NOMO-1 treated with DMSO at 0.1 percent for 48 hours (cell line): ENCODE data around the gene SUGT1.
"Not testable (repeated sequence)": the region's sequence is repeated elsewhere in the genome, so short reads cannot be mapped to it uniquely, and the experiment has no call there.

Source experiments
- DNase-seq: peaks from one replicate; lab custom pipeline; 2025; ENCODE audit not compliant: unreplicated experiment; lab: John Stamatoyannopoulos, UW

SUGT1 gene

DNA sequence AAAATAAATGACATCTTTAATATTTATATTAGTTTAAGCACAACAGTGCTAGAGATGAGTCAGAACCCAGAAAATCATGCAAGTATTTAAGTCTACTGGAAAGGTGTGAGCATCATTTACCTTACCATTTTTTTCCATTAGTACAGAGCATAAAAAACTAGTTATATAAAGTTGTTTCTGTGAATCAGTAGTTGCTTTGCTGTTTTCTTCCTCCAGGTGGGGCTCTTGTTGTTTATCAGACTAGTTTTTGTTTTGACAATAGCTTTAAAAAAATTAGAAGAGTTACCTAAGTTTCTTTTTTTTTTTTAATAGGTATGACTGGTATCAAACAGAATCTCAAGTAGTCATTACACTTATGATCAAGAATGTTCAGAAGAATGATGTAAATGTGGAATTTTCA, 12.7 kb downstream of the SUGT1 start:
- DNase-seq = no peak

DNA sequence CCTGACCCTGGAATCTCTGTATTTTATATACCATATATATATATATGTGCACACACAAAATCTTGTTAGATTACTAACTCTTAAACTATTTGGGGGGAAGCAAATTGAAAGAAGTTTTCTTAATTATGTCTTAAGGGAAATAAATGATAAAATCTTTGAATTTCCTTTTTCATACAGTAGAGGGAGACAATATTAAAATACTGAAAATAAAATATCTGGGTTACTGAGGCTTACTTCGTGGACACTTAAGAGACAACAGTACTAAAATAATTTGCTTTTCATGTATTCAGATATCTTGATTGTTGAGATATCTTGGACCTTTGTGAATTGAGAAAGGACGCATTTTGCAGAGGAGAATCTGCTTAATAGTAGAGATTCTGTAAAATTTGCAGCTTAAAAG, 17.0 kb downstream of the SUGT1 start:
- DNase-seq = no peak

DNA sequence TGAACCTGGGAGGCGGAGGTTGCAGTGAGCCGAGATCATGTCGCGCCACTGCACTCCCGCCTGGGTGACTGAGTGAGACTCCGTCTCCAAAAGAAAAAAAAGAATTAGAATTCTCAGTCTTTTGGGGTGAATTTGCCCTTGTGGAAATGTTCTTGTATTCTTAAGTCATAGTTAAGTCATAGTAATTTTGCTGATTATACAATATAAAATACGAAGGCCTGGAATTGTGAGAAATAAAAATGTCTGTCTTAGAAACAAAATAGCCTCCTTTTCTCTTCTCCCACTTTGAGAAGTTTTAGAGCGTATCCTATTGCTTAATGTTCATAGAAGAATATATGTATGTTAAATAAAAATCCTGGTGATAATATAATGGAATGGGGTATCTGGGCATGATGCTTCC, 18.1 kb downstream of the SUGT1 start:
- no peak for DNase-seq

GRCh38 chr13:52673465-52673864, 20.8 kb downstream of the SUGT1 start:
- no peak for DNase-seq

- DNase-seq = no peak
These were observed 25.2 kb downstream of the SUGT1 start for GRCh38 chr13:52677823-52678222.

DNA sequence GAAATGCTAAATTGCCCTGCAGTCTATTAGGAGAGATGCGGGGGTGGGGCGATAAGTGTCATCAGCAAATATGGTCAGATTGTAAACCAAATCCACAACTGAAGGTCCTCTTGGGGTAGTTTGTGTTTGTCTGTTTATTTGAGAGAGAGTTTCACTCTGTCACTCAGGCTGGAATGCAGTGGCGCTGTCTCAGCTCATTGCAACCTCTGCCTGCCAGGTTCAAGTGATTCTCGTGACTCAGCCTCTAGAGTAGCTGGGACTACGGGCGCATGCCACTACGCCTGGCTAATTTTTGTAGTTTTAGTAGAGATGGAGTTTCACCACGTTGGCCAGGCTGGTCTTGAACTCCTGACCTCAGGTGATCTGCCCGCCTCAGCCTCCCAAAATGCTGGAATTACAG, 33.2 kb downstream of the SUGT1 start:
- not testable (repeated sequence) for DNase-seq

DNA sequence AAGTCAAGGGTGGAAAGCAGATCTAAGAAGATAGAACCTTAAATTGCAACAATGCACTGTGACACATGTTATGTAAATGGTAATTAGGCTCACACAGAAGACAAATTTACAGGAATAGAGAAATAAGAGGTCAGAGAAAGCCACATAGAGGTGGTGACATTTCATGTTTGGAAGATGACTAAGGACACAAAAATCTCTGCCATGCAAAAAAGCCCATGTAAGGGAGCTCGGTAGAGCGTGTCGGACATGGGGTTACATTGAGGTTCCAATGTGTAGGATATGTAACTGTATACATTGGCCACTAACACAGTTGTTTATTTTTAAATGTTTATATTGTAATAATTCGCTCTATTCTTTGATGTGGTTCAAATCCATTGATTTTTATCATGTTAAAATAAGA, 33.7 kb downstream of the SUGT1 start:
- no peak for DNase-seq

GRCh38 chr13:52695856-52696255, 43.2 kb downstream of the SUGT1 start:
- peak; percentile 51 for DNase-seq

- DNase-seq = no peak
These were observed 43.9 kb downstream of the SUGT1 start for GRCh38 chr13:52696566-52696965.

DNA sequence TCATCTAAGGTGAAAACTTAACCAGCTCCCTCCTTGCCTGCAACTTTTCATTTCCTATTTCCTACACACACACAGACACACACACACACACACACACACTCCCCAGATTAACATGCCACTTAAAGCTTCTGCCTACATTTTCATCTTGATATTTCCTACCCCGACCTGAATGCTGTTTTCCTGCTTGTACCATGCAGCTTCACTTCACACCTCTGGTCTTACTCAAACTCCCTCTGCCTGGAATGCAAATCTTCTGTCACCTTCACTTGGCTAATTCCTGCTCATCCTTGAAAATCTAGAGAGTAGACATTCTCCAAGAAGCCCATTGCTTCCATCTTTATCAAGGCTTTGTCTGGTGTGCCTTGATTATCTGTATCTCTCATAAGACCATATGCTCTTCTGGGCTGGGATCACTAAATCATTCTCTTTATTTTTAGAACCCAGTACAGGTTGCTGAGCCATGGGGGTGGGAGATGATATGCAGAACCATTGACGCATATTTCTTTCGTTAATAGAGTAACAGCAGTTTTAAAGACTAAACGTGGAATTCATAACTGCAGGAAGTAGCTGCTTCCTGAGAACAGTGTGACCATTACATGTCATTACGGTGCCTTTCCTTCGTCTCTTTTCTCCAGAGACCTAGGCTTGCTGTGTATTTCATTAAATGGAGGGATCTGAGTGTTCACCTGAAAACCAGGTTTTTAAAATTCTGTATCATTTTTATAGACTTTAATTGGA, 49.3 kb downstream of the SUGT1 start:
- no peak for DNase-seq

DNA sequence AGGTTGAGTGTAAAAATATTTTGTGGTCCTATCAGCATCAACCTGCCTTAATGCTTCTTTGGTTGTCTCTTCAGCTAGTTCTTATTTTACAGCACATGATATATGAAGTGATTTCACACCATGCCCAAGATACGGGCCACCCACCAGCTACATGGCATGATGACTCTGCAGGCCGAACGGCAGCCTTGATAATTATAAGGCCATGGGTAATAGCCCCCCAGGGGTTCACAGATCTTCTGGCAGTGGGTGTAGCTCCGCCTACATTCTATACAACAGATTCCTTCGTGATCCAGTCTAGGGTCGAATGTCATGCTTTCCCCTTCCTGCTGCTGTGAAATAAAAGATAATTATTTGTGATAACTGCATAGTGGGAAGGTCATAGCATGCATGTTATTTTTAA, 50.8 kb downstream of the SUGT1 start:
- DNase-seq = no peak

DNA sequence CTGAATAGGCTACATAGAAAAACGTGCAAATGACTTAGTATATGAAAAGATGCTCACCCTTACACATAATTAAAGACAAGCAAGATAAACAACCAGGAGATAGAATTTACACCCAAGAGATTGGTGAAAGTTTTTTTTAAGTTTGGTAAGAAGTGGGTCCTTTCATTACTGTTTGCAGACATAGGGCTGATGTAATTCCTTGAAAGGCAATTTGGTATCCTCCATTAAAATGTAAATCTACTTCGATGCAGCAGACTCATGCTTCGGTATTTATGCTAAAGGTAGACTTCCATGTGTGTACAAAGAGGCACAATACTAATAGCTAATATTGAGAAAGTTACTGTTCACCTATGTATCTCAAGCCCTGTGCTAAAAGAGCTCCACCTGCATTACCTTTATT, 53.4 kb downstream of the SUGT1 start:
- DNase-seq = no peak

GRCh38 chr13:52707375-52707774, 54.7 kb downstream of the SUGT1 start:
- DNase-seq = no peak

DNA sequence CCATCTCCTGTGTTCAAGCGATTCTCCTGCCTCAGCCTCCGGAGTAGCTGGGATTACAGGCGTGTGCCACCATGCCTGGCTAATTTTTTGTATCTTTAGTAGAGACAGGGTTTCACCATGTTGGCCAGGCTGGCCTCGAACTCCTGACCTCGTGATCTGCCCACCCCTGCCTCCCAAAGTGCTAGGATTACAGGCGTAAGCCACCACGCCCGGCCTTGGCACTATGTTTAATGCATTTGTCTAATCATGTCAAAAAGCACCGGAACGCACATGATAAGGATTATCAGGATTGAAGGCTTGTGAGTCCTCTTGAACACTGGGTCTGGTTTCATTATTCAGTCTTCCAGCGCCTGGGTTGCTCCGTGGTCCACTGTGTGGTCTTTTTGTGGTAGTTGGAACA, 55.6 kb downstream of the SUGT1 start:
- not testable (repeated sequence) for DNase-seq

GRCh38 chr13:52711286-52711685, 58.6 kb downstream of the SUGT1 start:
- DNase-seq = no peak

- DNase-seq = no peak
These were observed 59.7 kb downstream of the SUGT1 start for GRCh38 chr13:52712385-52712784.

- DNase-seq = peak; percentile 9
These were observed 61.3 kb downstream of the SUGT1 start for GRCh38 chr13:52713894-52714293.

- not testable (repeated sequence) for DNase-seq
These were observed 68.3 kb downstream of the SUGT1 start for GRCh38 chr13:52720904-52721303.

GRCh38 chr13:52721356-52721755, 68.7 kb downstream of the SUGT1 start:
- DNase-seq = not testable (repeated sequence)

GRCh38 chr13:52723181-52723580, 70.5 kb downstream of the SUGT1 start:
- no peak for DNase-seq

DNA sequence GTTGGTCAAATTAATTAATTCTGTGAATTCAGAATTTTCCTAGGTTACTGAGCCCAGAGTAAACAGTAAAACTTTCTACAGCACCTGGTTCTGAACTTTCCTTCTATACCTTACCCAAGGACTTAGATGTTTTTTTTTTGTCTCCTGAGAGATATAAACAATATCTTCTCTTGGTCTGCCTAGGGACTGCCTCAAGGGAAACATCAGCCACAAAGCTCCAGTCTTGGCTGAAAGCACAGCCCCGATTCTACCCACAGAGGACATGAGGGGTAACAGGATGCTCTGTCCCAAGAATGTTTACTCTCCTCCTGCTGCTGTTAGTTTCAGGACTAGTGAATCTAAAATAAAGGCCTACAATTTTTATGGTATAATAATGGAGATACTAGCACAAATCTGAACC, 72.7 kb downstream of the SUGT1 start:
- no peak for DNase-seq

DNA sequence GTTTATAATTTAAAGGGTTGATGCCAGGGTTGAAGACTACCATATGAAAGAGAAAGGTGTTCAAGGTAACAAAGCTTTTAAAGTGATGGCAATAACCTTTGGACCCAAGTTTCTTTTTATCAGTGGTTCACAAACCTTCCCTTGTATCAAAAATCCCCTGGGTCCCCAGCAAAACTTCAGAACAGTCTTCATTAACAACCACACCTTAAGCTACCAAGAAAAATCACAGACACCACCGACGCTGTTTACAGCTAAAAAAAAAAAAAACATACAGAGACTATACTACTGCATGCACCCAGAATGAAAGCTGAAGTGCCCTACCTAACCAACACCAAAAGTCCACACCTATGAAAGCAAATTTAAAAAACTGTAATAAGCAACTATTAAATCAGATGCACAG, 73.6 kb downstream of the SUGT1 start:
- no peak for DNase-seq

- DNase-seq = no peak
These were observed 81.5 kb downstream of the SUGT1 start for GRCh38 chr13:52734075-52734623.
